Fibroblast of pulmonary artery (primary cell): ENCODE results near the gene FN3K.

Experiments
- DNase-seq: peaks from one replicate; pipeline ENCODE4 v3.0.0-alpha.2; 2010; ENCODE audit warnings: low read depth
- H3K4me3 ChIP-seq: replicated peaks from 2 replicates; pipeline ENCODE4 v1.5.1; 2011; ENCODE audit warnings: low read depth, mild to moderate bottlenecking, control low read depth, low read length, moderate library complexity
- TF ChIP-seq, protein P1 (sequence below): IDR thresholded peaks from 2 replicates; pipeline ENCODE4 v1.5.1; 2011; ENCODE audit warnings: mild to moderate bottlenecking, control low read depth, low read length, inconsistent platforms; ENCODE audit errors: missing control alignments

The FN3K gene

DNA sequence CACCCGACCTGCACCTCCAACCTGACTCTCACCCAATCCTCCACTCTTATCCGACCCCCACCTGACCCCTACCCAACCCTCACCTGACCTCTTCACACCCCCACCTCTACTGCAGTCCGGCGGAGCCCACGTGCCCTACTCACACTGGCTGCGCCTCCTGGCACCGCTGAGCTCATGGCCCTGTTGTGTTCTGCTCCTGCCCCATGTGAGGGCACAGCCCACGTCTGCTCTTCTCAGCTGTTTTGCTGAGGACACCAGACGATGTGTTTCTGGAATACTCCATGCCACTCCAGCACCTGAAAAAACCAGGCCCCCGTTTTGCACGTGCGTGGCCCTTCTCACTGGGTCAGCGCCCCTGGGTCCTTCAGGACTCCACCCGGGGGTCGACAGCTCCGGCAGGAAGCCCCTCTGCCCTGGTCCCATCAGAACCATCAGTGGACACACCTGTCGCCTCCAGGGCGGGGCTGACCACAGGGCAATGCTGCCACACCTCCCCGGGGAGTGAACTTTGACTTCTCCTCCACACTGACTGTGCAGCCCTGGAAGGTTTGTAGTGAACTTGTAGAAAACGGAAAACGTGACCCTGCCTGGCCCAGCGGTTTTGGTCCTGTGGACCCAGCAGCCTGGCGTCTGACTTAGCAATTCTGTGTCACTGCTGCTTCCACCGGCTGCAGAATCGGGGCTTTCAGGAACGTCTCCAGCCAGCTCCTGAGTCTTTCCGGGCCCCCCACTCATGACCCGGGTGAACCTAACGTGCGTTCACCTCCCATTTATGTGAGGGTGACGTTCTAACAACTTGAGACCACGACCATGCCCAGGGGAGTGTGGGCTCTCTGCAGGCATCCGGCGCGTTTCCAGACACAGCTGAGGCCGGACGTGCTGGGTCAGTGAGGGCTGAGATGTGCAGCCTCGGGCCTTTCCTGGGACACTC, 31.2 kb upstream of the FN3K start:
- DNase-seq, result no peak
- H3K4me3 ChIP-seq, result no peak overlapping the region
- TF ChIP-seq, protein P1, sequence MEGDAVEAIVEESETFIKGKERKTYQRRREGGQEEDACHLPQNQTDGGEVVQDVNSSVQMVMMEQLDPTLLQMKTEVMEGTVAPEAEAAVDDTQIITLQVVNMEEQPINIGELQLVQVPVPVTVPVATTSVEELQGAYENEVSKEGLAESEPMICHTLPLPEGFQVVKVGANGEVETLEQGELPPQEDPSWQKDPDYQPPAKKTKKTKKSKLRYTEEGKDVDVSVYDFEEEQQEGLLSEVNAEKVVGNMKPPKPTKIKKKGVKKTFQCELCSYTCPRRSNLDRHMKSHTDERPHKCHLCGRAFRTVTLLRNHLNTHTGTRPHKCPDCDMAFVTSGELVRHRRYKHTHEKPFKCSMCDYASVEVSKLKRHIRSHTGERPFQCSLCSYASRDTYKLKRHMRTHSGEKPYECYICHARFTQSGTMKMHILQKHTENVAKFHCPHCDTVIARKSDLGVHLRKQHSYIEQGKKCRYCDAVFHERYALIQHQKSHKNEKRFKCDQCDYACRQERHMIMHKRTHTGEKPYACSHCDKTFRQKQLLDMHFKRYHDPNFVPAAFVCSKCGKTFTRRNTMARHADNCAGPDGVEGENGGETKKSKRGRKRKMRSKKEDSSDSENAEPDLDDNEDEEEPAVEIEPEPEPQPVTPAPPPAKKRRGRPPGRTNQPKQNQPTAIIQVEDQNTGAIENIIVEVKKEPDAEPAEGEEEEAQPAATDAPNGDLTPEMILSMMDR, result no peak

DNA sequence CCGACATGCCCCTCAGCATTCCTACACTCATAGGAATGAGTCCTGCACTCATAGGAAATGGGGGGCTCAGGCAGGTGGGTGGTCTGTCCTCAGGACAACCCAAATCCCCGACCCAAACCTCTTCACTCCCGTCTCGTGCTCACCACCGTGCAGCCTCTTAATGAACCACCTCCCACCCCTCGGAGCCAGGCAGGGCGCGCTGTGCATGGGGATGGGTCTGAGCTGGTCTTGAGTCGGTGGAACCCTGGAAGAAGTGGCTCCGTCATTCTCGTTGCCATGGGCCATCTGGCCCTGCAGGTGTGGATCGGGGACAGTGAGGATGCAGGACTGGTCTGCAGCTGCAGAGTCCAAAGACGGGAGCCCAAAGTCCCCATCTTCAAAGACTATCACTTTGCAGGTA, 30.5 kb upstream of the FN3K start:
- DNase-seq, result no peak
- no peak overlapping the region for H3K4me3 ChIP-seq
- TF ChIP-seq, protein P1, result no peak

DNA sequence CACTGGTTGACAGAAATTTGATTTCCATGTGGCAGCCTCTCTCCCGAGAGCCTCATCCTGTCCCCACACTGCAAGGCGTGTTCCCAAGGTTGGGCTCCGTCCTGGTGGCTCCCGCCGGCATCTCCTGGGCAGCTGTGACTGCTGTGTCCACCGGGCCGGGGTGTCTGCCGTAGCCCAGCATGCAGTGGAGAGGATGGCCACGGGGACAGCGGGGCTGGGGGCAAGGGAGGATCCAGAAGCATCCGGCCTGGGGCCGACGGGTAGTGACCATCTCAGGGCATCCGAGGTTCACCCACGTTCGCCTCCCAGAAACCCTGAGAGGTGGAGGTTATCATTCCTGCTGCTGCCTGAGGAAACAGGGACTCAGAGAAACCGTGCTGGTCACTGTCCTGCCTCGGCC, 29.7 kb upstream of the FN3K start:
- TF ChIP-seq, protein P1, result no peak
- H3K4me3 ChIP-seq, result no peak overlapping the region
- no peak for DNase-seq

DNA sequence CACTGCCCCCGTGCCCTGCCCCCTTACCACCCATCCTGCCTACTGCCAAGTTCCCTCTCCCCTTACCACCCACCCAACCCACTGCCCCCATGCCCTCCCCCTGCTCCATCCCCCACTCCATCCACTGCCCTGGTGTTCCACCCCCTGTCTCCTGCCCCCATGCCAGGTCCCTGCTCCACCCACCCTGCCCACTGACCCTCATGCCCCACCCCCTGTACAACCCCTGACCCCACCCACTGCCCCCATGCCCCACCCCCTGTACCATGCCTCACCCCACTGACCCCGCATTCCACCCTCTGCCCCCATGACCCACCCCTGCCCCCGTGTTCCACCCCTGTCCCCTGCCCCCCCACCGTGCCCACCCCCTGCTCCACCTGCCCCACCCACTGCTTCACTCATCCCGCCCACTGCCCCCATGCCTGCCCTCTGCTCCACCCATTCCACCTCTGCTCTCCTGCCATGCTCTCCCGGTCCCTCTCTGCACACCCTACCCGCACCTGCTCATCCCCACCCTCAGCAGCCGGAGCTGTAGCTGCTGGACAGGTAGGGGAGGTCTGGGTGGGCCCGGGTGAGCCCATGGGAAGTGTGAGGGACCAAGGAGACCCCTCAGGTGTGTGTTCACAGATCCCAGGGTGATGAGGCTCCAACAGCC, 26.3 kb upstream of the FN3K start:
- DNase-seq, result no peak
- TF ChIP-seq, protein P1, result no peak
- H3K4me3 ChIP-seq, result no peak overlapping the region

DNA sequence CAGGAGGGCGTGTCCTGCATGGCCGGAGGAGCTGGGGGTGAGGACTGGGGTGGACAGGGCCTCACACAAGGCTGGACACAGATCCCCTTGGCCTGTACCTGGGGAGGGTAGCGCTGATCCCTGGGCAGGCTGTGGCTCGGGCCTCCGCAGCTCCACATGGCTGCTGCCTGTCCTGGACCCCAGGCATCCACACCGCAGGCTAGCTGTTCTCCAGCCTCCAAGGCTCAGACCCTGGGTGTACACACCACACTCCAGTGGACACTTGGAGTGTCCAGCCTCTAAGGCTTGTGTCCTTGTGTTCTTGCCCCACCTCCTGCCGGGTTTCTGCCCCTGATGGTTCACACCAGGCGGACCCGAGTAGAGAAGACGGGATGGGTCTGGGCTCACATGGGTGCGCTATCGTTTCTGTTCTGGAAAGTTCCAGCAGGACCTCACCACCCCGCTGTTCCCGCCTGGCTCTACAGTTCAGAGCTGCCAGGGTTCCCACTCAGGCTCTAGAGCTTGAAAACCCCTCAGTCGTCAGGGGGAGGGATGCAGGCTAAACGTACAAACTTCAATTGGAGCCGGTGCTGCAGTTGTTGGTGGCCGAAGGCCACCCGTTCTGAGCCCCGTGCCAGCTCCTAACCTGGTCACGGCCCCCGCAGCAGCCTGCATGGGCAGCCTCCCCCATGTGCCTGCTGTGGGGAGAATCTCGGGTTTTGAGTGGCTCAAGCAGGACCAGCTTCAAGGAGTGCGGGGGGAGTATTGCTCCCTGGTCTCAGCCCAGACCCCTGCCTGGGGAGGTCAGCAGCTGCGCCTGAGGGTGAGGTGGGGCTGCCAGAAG, 25.5 kb upstream of the FN3K start:
- H3K4me3 ChIP-seq, result no peak overlapping the region
- TF ChIP-seq, protein P1, result no peak
- DNase-seq, result no peak

DNA sequence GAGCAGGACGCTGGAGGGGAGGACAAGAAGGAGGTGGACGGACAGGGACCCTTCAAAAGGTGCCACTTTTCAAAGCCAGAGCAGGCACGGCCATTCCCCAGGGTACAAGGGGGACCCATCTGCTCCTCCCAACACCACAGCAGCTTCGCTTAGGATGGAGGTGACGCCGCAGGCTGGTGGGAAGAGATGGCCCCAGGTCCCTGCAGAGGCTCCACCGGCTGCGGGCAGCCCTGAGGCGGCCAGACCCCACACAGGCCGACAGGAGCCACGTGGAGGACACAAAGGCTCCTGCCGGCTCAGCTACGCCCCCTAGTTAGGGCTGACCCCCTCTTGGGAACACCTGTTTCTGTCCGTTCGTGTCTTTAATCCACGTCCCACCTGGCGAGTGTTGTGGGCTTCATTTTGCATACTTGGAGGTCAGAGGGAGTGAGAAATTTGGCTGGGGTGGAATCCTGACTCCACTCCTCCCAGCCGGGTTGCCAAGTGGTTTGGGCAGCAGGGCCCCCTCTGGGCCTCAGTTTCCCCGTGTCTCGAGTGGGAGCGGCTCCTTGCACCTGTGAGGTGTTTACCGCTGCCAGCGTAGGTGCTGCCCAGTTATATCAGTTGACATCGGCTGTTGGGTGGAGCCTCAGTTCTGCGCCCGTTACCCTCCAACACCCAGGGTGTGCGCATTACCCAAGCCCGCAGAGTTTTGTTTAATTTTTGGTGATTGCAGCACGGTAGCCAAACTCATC, 24.7 kb upstream of the FN3K start:
- TF ChIP-seq, protein P1, result no peak
- no peak for DNase-seq
- H3K4me3 ChIP-seq, result no peak overlapping the region
